Measurements from ENCODE around the gene LDHB. TPM values are rescaled to one million over a fixed set of nuclear protein-coding genes. Genes with fewer than 3 reads are reported as not detected.

Gene LDHB
- total and polyA plus RNA-seq, 7 donors = 217 to 424 (median 377) TPM

DNA sequence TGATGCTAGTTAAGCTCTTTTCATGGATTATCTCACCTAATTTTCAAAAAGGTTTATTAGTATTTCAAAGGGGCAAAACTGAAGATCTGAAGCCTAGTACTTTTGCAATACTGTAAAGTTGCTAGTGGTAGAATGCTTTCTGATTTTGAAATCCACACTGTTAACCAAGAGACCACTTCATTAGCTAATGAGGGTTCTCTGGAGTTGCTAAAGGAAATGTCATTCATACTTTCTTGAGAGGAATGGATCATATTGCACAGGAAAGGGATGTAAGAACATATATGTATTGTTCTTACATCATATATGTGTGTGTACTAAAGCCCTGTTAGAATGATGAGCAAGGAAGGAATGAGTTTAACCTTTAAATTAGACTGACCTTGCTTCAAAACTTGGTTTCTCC is 39.0 kb upstream of the LDHB start:
- H3K27ac ChIP-seq = no peak overlapping the region
- no peak overlapping the region for H3K4me3 ChIP-seq
- TF ChIP-seq POLR2A (IDR thresholded peaks at IDR 0.05) (no peak), POLR2AphosphoS5 (IDR thresholded peaks at IDR 0.05) (no peak), EP300 (IDR thresholded peaks at IDR 0.05) (no peak), CTCF (IDR thresholded peaks at IDR 0.05) (no peak)
- no peaks in the 10 kb centered on the region for H3K36me3 ChIP-seq
- H3K27me3 ChIP-seq = no peaks in the 10 kb centered on the region
- intact Hi-C loops (cut with DNase I) = loop anchor here (2.0 to 5.0 kb wide), 2 partner anchors 76 to 324 kb away; partner anchors contain the start of gene KCNJ8
- H3K9me3 ChIP-seq = no peaks in the 10 kb centered on the region
- H3K4me1 ChIP-seq = peaks cover 0 to 5% (median 2%) of the 10 kb centered on the region in 4 donors
- no peak for DNase-seq

DNA sequence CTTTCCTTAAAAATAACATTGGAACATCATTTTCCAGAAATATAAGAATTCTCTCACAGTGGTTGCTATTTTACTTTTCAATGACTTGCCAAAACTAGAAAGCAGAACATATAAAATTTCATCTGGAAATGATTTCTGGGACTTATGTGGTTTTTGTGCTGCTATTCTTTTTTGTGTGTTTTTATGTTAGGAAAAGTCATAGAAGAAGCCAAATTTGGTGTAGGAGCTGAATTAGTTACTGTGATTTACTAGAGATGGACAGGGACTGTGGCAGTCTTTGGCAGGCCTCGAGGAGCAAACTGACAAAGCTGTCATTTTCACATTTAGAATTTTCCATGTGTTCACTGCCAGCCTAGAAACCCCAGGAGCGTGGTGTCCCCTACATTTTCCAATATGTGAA is 38.3 kb upstream of the LDHB start:
- H3K27ac ChIP-seq = no peak overlapping the region
- 71 to 78% methylated on average over 2 of the region's 2 CpGs for WGBS, 2 donors

GRCh38 chr12:21694660-21695059 is 37.0 kb upstream of the LDHB start:
- H3K27ac ChIP-seq = no peak overlapping the region
- no peak for TF ChIP-seq POLR2A (IDR thresholded peaks at IDR 0.05)
- TF ChIP-seq EP300 (IDR thresholded peaks at IDR 0.05) = no peak
- no peak for TF ChIP-seq POLR2AphosphoS5 (IDR thresholded peaks at IDR 0.05)
- no peak for TF ChIP-seq CTCF (IDR thresholded peaks at IDR 0.05)
- peaks cover 0 to 1% (median 0%) of the 10 kb centered on the region in 4 donors for H3K9me3 ChIP-seq
- intact Hi-C loops (cut with DNase I) = loop anchor here (5.0 kb wide), 1 partner anchor 78 kb away; the partner anchor contains the start of gene KCNJ8
- no peak overlapping the region for H3K4me3 ChIP-seq
- no peaks in the 10 kb centered on the region for H3K27me3 ChIP-seq
- 94 to 95% methylated on average over 10 of the region's 10 CpGs for WGBS, 2 donors
- DNase-seq = no peak
- H3K4me1 ChIP-seq = peaks cover 0 to 5% (median 2%) of the 10 kb centered on the region in 4 donors
- no peaks in the 10 kb centered on the region for H3K36me3 ChIP-seq

More for the DNA sequence above, 38.3 kb upstream of the LDHB start:
- no peaks in the 10 kb centered on the region for H3K9me3 ChIP-seq
- no peak for DNase-seq
- TF ChIP-seq CTCF (IDR thresholded peaks at IDR 0.05) (no peak), POLR2AphosphoS5 (IDR thresholded peaks at IDR 0.05) (no peak), POLR2A (IDR thresholded peaks at IDR 0.05) (no peak), EP300 (IDR thresholded peaks at IDR 0.05) (no peak)
- no peaks in the 10 kb centered on the region for H3K27me3 ChIP-seq
- no peaks in the 10 kb centered on the region for H3K36me3 ChIP-seq
- H3K4me1 ChIP-seq = peaks cover 0 to 5% (median 2%) of the 10 kb centered on the region in 4 donors
- H3K4me3 ChIP-seq = no peak overlapping the region
- intact Hi-C loops (cut with DNase I) = loop anchor here (2.0 to 5.0 kb wide), 2 partner anchors 76 to 325 kb away; partner anchors contain the start of gene KCNJ8

DNA sequence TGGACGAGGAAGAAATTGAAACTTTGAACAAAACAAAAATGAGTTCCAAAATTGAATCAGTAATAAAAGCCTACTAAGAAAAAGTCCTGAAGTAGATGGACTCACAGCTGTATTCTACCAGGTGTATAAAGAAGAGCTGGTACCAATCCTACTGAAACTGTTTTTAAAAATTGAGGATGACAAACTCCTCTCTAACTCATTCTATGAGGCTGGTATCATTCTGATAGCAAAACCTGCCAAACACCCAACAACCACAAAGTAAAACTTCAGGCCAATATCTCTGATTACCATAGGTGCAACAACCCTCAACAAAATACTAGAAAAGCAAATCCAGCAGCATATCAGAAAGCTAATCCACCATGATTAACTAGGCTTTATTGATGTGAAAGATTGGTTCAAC is 33.9 kb upstream of the LDHB start:
- H3K9me3 ChIP-seq = peaks cover 0 to 5% (median 2%) of the 10 kb centered on the region in 4 donors
- DNase-seq = no peak
- 90 to 94% methylated on average over 1 of the region's 1 CpG for WGBS, 2 donors
- intact Hi-C loops (cut with DNase I) = no loop called here
- no peak overlapping the region for H3K27ac ChIP-seq
- no peak overlapping the region for H3K4me3 ChIP-seq
- no peaks in the 10 kb centered on the region for H3K36me3 ChIP-seq
- no peaks in the 10 kb centered on the region for H3K27me3 ChIP-seq
- no peaks in the 10 kb centered on the region for H3K4me1 ChIP-seq
- TF ChIP-seq CTCF (IDR thresholded peaks at IDR 0.05) (no peak), EP300 (IDR thresholded peaks at IDR 0.05) (no peak), POLR2A (IDR thresholded peaks at IDR 0.05) (no peak), POLR2AphosphoS5 (IDR thresholded peaks at IDR 0.05) (no peak)

Measured in sigmoid colon (tissue), 7 donors.